Adrenal gland (tissue), 12 donors: ENCODE measurements around the gene RAD52. TPM values are rescaled to one million over a fixed set of nuclear protein-coding genes. Genes with fewer than 3 reads are reported as not detected.

Experiments used
- DNase-seq, 7 donors: peaks; one replicate each; pipeline ENCODE4 v3.0.0-alpha.2; 2019 to 2020
- H3K27ac ChIP-seq, 5 donors: fragments of 200-600 bp; sonication (generic) in 4 of 5; 1 replicate in 3 of 5; 2 replicates in 2 of 5; pipeline versions ENCODE4 v1.5.1 to v1.8.0; 2016 to 2020; ENCODE audit warnings: mild to moderate bottlenecking in 1 of 5
- H3K27me3 ChIP-seq: fragments of 200-600 bp; 2 replicates; pipeline ENCODE4 v1.8.0; 2021
- H3K36me3 ChIP-seq, 2 donors: fragments of 200-600 bp; replicated peaks in 1 of 2; 1 replicate in 1 of 2; 2 replicates in 1 of 2; pipeline versions ENCODE4 v1.5.1 to v1.8.0; 2018 to 2022
- H3K4me1 ChIP-seq, 2 donors: fragments of 200-600 bp; replicated peaks in 1 of 2; 1 replicate in 1 of 2; 2 replicates in 1 of 2; pipeline versions ENCODE4 v1.5.1 to v1.8.0; 2018 to 2021
- H3K4me3 ChIP-seq, 4 donors: fragments of 200-600 bp; sonication (generic) in 3 of 4; one replicate each; pipeline ENCODE4 v1.5.1; 2016 to 2018
- H3K9me3 ChIP-seq, 3 donors: fragments of 200-600 bp; sonication (generic) in 1 of 3; replicated peaks in 1 of 3; 1 replicate in 2 of 3; 2 replicates in 1 of 3; pipeline versions ENCODE4 v1.5.1 to v1.8.0; 2016 to 2021
- CTCF ChIP-seq, 6 experiments: fragments of 450-650 bp in 4 of 6; fragments of 200-600 bp in 2 of 6; sonication (generic) in 1 of 6; IDR thresholded peaks; 1 replicate in 5 of 6; 2 replicates in 1 of 6; pipeline versions ENCODE4 v1.5.1 to v1.8.0; 2016 to 2021; ENCODE audit warnings: antibody characterized with exemption in 6 of 6, mild to moderate bottlenecking in 2 of 6, moderate library complexity in 1 of 6
- POLR2A ChIP-seq, 2 donors: fragments of 450-650 bp; IDR thresholded peaks; one replicate each; pipeline ENCODE4 v1.6.1; 2017; ENCODE audit warnings: antibody characterized with exemption in 2 of 2, mild to moderate bottlenecking in 2 of 2, moderate library complexity in 1 of 2
- WGBS, 4 donors: extraction: QIAGEN DNeasy Blood & Tissue Kit in 2 of 4; methylation state at CpG; one replicate each; pipeline versions ENCODE4 v1.1.5 to v1.1.7; 2013 to 2017; 5-methylcytosine and 5-hydroxymethylcytosine counted together
- intact Hi-C, 2 donors: fragments of 100-400 bp; cut with DNase I; formaldehyde crosslinking; loops; one replicate each; pipeline versions ENCODE4 v1.14.1 to v1.15.0; 2022 to 2023
- polyA plus RNA-seq, 3 donors: library from polyadenylated mRNA; stranded (reverse); fragments of 200-250 nt in 2 of 3; fragments of 350-450 nt in 1 of 3; fragmentation: Illumina TruSeq in 1 of 3; extraction: RNeasy Lipid Tissue Mini Kit (QIAGEN cat#74804) in 1 of 3; gene quantifications; one replicate each; pipeline ENCODE4 v1.2.3, GENCODE V29; 2013 to 2014
- total RNA-seq, 9 donors: library from RNA; depleted of rRNA in 4 of 9; stranded (reverse); fragments of >200 nt in 4 of 9; fragments of 120-200 nt in 1 of 9; fragmentation: NEBNext Ultra II Directional in 1 of 9; extraction: Animal tissue kit (Norgen Biotek cat#: 25700) in 1 of 9; gene quantifications; one replicate each; pipeline versions ENCODE4 v1.1.0 to v1.2.4, GENCODE V29; 2013 to 2023
- donor health status: healthy with polysubstance abuse.
- donor health status: Bipolar disorder and iron deficiency.
- donor health status: DM: yes; HTN: yes; CAD: no.
- donor health status: DM: no; HTN: no; CAD: no.
- donor health status: DM: no; HTN: no; CAD: no.
- donor health status: DM: yes; HTN: yes; CAD: no.

Gene RAD52
- total and polyA plus RNA-seq, 12 donors = 5.5 to 22.6 (median 11.2) TPM

DNA sequence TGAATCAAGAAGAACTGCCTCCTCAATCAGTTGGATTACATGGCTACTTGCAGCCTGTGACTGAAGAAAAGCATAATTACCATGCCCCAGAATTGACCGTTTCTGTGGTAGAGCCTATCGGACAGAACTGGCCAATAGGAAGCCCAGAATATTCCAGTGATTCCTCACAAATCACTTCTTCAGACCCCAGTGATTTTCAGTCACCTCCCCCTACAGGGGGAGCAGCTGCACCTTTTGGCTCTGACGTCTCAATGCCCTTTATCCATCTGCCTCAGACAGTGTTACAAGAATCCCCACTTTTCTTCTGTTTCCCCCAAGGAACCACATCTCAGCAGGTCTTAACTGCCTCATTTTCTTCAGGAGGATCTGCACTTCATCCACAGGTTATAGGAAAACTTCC lies 80.8 kb downstream of the RAD52 start:
- H3K27ac ChIP-seq = no peak overlapping the region
- TF ChIP-seq POLR2A (IDR thresholded peaks at IDR 0.05) (no peak), CTCF (IDR thresholded peaks at IDR 0.05) (no peak)
- H3K9me3 ChIP-seq = no peaks in the 10 kb centered on the region
- H3K4me3 ChIP-seq = no peak overlapping the region
- H3K4me1 ChIP-seq = peaks cover 0 to 5% of the 10 kb centered on the region in 2 donors
- intact Hi-C loops = no loop called here
- WGBS, 4 donors = 73 to 88% (median 84%) methylated on average over 3 of the region's 3 CpGs
- no peak for DNase-seq
- peaks cover 0 to 57% of the 10 kb centered on the region in 2 donors for H3K36me3 ChIP-seq
- no peaks in the 10 kb centered on the region for H3K27me3 ChIP-seq

GRCh38 chr12:867905-868304 lies 81.6 kb downstream of the RAD52 start:
- Histone ChIP-seq H3K9me3 (no peaks in the 10 kb centered on the region), H3K27me3 (no peaks in the 10 kb centered on the region), H3K4me1 (no peaks in the 10 kb centered on the region), H3K36me3 (peaks cover 0 to 57% of the 10 kb centered on the region in 2 donors), H3K4me3 (no peak overlapping the region), H3K27ac (no peak overlapping the region)
- intact Hi-C loops = no loop called here
- WGBS, 4 donors = 94 to 98% (median 97%) methylated on average over 5 of the region's 5 CpGs
- TF ChIP-seq POLR2A (IDR thresholded peaks at IDR 0.05) = no peak
- TF ChIP-seq CTCF (IDR thresholded peaks at IDR 0.05) = no peak
- no peak for DNase-seq

DNA sequence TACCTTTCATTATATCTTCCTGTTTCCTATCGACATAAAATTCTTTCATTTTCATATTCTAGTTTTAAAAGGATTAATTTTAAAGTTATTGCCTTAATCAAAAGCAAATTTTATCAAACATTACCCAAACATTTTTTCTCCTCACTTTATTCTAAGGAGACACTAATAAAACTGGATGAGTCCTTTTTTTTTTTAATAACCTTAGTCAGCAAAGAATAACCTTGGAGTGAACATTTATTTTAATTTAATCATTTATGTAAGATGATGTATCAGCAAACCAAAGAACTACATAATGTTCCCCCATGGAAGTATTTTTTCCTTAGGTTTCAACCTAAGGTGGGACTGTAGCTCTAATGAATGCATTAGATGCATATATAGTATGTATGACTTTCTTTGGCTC lies 83.9 kb downstream of the RAD52 start:
- H3K9me3 ChIP-seq = no peaks in the 10 kb centered on the region
- 77 to 95% (median 85%) methylated on average over 1 of the region's 1 CpG for whole genome bisulfite sequencing, 4 donors
- H3K27ac ChIP-seq = no peak overlapping the region
- TF ChIP-seq POLR2A (IDR thresholded peaks at IDR 0.05) (no peak), CTCF (IDR thresholded peaks at IDR 0.05) (no peak)
- H3K4me1 ChIP-seq = no peaks in the 10 kb centered on the region
- H3K36me3 ChIP-seq = peaks cover 0 to 57% of the 10 kb centered on the region in 2 donors
- no peak for DNase-seq
- intact Hi-C loops = no loop called here
- no peak overlapping the region for H3K4me3 ChIP-seq
- no peaks in the 10 kb centered on the region for H3K27me3 ChIP-seq

GRCh38 chr12:863285-863684 lies 86.2 kb downstream of the RAD52 start:
- WGBS, 4 donors = 83 to 97% (median 89%) methylated on average over 1 of the region's 1 CpG
- no peak overlapping the region for H3K27ac ChIP-seq
- no peaks in the 10 kb centered on the region for H3K4me1 ChIP-seq
- no peaks in the 10 kb centered on the region for H3K9me3 ChIP-seq
- DNase-seq = no peak
- intact Hi-C loops = no loop called here
- no peaks in the 10 kb centered on the region for H3K27me3 ChIP-seq
- H3K4me3 ChIP-seq = no peak overlapping the region
- no peak for TF ChIP-seq CTCF (IDR thresholded peaks at IDR 0.05)
- TF ChIP-seq POLR2A (IDR thresholded peaks at IDR 0.05) = no peak
- peaks cover 0 to 41% of the 10 kb centered on the region in 2 donors for H3K36me3 ChIP-seq
